ENCODE results near the gene WDR82.

Gene WDR82

GRCh38 chr3:52231502-52232278 is 46.8 kb downstream of the WDR82 start:
- Histone ChIP-seq H3K27me3 (ENCODE audit: insufficient read depth, low read length) (no peaks in the 10 kb centered on the region), H3K36me3 (ENCODE audit: insufficient read depth, low read length) (peaks cover 24% of the 10 kb centered on the region), H2AFZ (ENCODE audit: low read depth, low read length) (no peak overlapping the region), H3K4me1 (ENCODE audit: insufficient read depth, low read length) (peaks cover 2% of the 10 kb centered on the region), H3K4me3 (ENCODE audit: low read length) (no peak overlapping the region), H3K9me3 (ENCODE audit: low read length) (no peaks in the 10 kb centered on the region)

GRCh38 chr3:52230889-52231499 is 47.5 kb downstream of the WDR82 start:
- Histone ChIP-seq H3K27me3 (ENCODE audit: insufficient read depth, low read length) (no peaks in the 10 kb centered on the region), H2AFZ (ENCODE audit: low read depth, low read length) (no peak overlapping the region), H3K36me3 (ENCODE audit: insufficient read depth, low read length) (peaks cover 24% of the 10 kb centered on the region), H3K9me3 (ENCODE audit: low read length) (no peaks in the 10 kb centered on the region), H3K4me1 (ENCODE audit: insufficient read depth, low read length) (no peaks in the 10 kb centered on the region), H3K4me3 (ENCODE audit: low read length) (no peak overlapping the region)

GRCh38 chr3:52230461-52230860 is 48.0 kb downstream of the WDR82 start:
- Histone ChIP-seq H3K4me3 (ENCODE audit: low read length) (no peak overlapping the region), H2AFZ (ENCODE audit: low read depth, low read length) (no peak overlapping the region), H3K36me3 (ENCODE audit: insufficient read depth, low read length) (peaks cover 24% of the 10 kb centered on the region), H3K4me1 (ENCODE audit: insufficient read depth, low read length) (no peaks in the 10 kb centered on the region), H3K27me3 (ENCODE audit: insufficient read depth, low read length) (no peaks in the 10 kb centered on the region), H3K9me3 (ENCODE audit: low read length) (no peaks in the 10 kb centered on the region)

- Histone ChIP-seq H3K27me3 (ENCODE audit: insufficient read depth, low read length) (no peaks in the 10 kb centered on the region), H3K4me3 (ENCODE audit: low read length) (no peak overlapping the region), H3K36me3 (ENCODE audit: insufficient read depth, low read length) (peaks cover 24% of the 10 kb centered on the region)
Measured at GRCh38 chr3:52229656-52230055, 48.8 kb downstream of the WDR82 start.

GRCh38 chr3:52228751-52229291 is 49.6 kb downstream of the WDR82 start:
- no peaks in the 10 kb centered on the region for H3K4me1 ChIP-seq (ENCODE audit: insufficient read depth, low read length)
- H3K36me3 ChIP-seq (ENCODE audit: insufficient read depth, low read length) = peaks cover 24% of the 10 kb centered on the region
- no peak overlapping the region for H2AFZ ChIP-seq (ENCODE audit: low read depth, low read length)
- H3K4me3 ChIP-seq (ENCODE audit: low read length) = no peak overlapping the region
- no peaks in the 10 kb centered on the region for H3K27me3 ChIP-seq (ENCODE audit: insufficient read depth, low read length)
- no peaks in the 10 kb centered on the region for H3K9me3 ChIP-seq (ENCODE audit: low read length)

More at GRCh38 chr3:52229656-52230055, 48.8 kb downstream of the WDR82 start:
- H3K4me1 ChIP-seq (ENCODE audit: insufficient read depth, low read length) = no peaks in the 10 kb centered on the region
- H3K9me3 ChIP-seq (ENCODE audit: low read length) = no peaks in the 10 kb centered on the region
- no peak overlapping the region for H2AFZ ChIP-seq (ENCODE audit: low read depth, low read length)

- Histone ChIP-seq H3K9me3 (ENCODE audit: low read length) (no peaks in the 10 kb centered on the region), H3K27me3 (ENCODE audit: insufficient read depth, low read length) (no peaks in the 10 kb centered on the region), H2AFZ (ENCODE audit: low read depth, low read length) (no peak overlapping the region), H3K4me1 (ENCODE audit: insufficient read depth, low read length) (no peaks in the 10 kb centered on the region), H3K4me3 (ENCODE audit: low read length) (no peak overlapping the region), H3K36me3 (ENCODE audit: insufficient read depth, low read length) (peaks cover 24% of the 10 kb centered on the region)
Measured at GRCh38 chr3:52228266-52228665, 50.2 kb downstream of the WDR82 start.

- H3K4me3 ChIP-seq (ENCODE audit: low read length) = no peak overlapping the region
- no peak overlapping the region for H2AFZ ChIP-seq (ENCODE audit: low read depth, low read length)
- H3K27me3 ChIP-seq (ENCODE audit: insufficient read depth, low read length) = no peaks in the 10 kb centered on the region
- peaks cover 24% of the 10 kb centered on the region for H3K36me3 ChIP-seq (ENCODE audit: insufficient read depth, low read length)
- H3K9me3 ChIP-seq (ENCODE audit: low read length) = no peaks in the 10 kb centered on the region
- no peaks in the 10 kb centered on the region for H3K4me1 ChIP-seq (ENCODE audit: insufficient read depth, low read length)
Measured at GRCh38 chr3:52227766-52228165, 50.7 kb downstream of the WDR82 start.

- Histone ChIP-seq H3K27me3 (ENCODE audit: insufficient read depth, low read length) (no peaks in the 10 kb centered on the region), H2AFZ (ENCODE audit: low read depth, low read length) (no peak overlapping the region), H3K36me3 (ENCODE audit: insufficient read depth, low read length) (peaks cover 24% of the 10 kb centered on the region), H3K4me1 (ENCODE audit: insufficient read depth, low read length) (no peaks in the 10 kb centered on the region), H3K9me3 (ENCODE audit: low read length) (no peaks in the 10 kb centered on the region), H3K4me3 (ENCODE audit: low read length) (no peak overlapping the region)
Measured at GRCh38 chr3:52227117-52227516, 51.3 kb downstream of the WDR82 start.

- Histone ChIP-seq H2AFZ (ENCODE audit: low read depth, low read length) (no peak overlapping the region), H3K4me3 (ENCODE audit: low read length) (no peak overlapping the region), H3K9me3 (ENCODE audit: low read length) (no peaks in the 10 kb centered on the region), H3K4me1 (ENCODE audit: insufficient read depth, low read length) (no peaks in the 10 kb centered on the region), H3K27me3 (ENCODE audit: insufficient read depth, low read length) (no peaks in the 10 kb centered on the region), H3K36me3 (ENCODE audit: insufficient read depth, low read length) (peaks cover 23% of the 10 kb centered on the region)
Measured at GRCh38 chr3:52226229-52226817, 52.1 kb downstream of the WDR82 start.

GRCh38 chr3:52225452-52226228 is 52.8 kb downstream of the WDR82 start, which contains the start of gene TLR9:
Gene TLR9 (minus strand): TSS chr3:52225645. CDS start chr3:52225529, 116 bp downstream.
- Histone ChIP-seq H3K36me3 (ENCODE audit: insufficient read depth, low read length) (peaks cover 17% of the 10 kb centered on the region), H3K27me3 (ENCODE audit: insufficient read depth, low read length) (no peaks in the 10 kb centered on the region)

GRCh38 chr3:52223449-52224408 is 54.7 kb downstream of the WDR82 start:
- Histone ChIP-seq H2AFZ (ENCODE audit: low read depth, low read length) (no peak overlapping the region), H3K9me3 (ENCODE audit: low read length) (no peaks in the 10 kb centered on the region), H3K36me3 (ENCODE audit: insufficient read depth, low read length) (no peaks in the 10 kb centered on the region), H3K4me1 (ENCODE audit: insufficient read depth, low read length) (peaks cover 11% of the 10 kb centered on the region), H3K27me3 (ENCODE audit: insufficient read depth, low read length) (no peaks in the 10 kb centered on the region), H3K4me3 (ENCODE audit: low read length) (no peak overlapping the region)

More at GRCh38 chr3:52225452-52226228, 52.8 kb downstream of the WDR82 start, which contains the start of gene TLR9:
- H3K9me3 ChIP-seq (ENCODE audit: low read length) = no peaks in the 10 kb centered on the region
- no peak within 1 kb of the TSS for H2AFZ ChIP-seq (ENCODE audit: low read depth, low read length)
- H3K4me3 ChIP-seq (ENCODE audit: low read length) = no peak within 1 kb of the TSS
- H3K4me1 ChIP-seq (ENCODE audit: insufficient read depth, low read length) = no peaks in the 10 kb centered on the region

All from neuron (in vitro differentiated cells).